ENCODE data around the gene QSER1.
"Not testable (repeated sequence)": the region's sequence is repeated elsewhere in the genome, so short reads cannot be mapped to it uniquely, and the experiment has no call there.

The QSER1 gene

GRCh38 chr11:32892355-32893092 lies at the start of gene QSER1:
QSER1 (plus strand) TSS chr11:32892811; CDS start chr11:32893126, 315 bp downstream.
- peak; percentile 30 to 78 for DNase-seq

GRCh38 chr11:32843544-32843943 lies 49.1 kb upstream of the QSER1 start:
- DNase-seq = no peak

GRCh38 chr11:32847511-32847910 lies 45.1 kb upstream of the QSER1 start:
- no peak for DNase-seq

- peak in 1 of 2 donors; percentile 44 for DNase-seq
Measured at GRCh38 chr11:32849761-32850160, 42.9 kb upstream of the QSER1 start.

GRCh38 chr11:32851251-32851650 lies 41.4 kb upstream of the QSER1 start:
- no peak for DNase-seq

GRCh38 chr11:32852207-32852606 lies 40.4 kb upstream of the QSER1 start:
- no peak for DNase-seq

GRCh38 chr11:32855601-32856000 lies 37.0 kb upstream of the QSER1 start:
- no peak for DNase-seq

- no peak for DNase-seq
Measured at GRCh38 chr11:32858731-32859130, 33.9 kb upstream of the QSER1 start.

- DNase-seq = no peak
Measured at GRCh38 chr11:32861850-32862577, 30.6 kb upstream of the QSER1 start.

GRCh38 chr11:32864555-32864954 lies 28.1 kb upstream of the QSER1 start:
- no peak for DNase-seq

GRCh38 chr11:32868752-32869151 lies 23.9 kb upstream of the QSER1 start:
- not testable (repeated sequence) for DNase-seq

GRCh38 chr11:32870676-32871075 lies 21.9 kb upstream of the QSER1 start:
- no peak for DNase-seq

- DNase-seq = no peak
Measured at GRCh38 chr11:32874132-32874531, 18.5 kb upstream of the QSER1 start.

GRCh38 chr11:32881286-32881685 lies 11.3 kb upstream of the QSER1 start:
- no peak for DNase-seq

GRCh38 chr11:32883421-32883820 lies 9.2 kb upstream of the QSER1 start:
- no peak for DNase-seq

GRCh38 chr11:32884023-32884422 lies 8.6 kb upstream of the QSER1 start:
- DNase-seq = no peak

GRCh38 chr11:32884770-32885384 lies 7.7 kb upstream of the QSER1 start:
- peak in 1 of 2 donors; percentile 27 for DNase-seq

- DNase-seq = no peak
Measured at GRCh38 chr11:32885556-32885955, 7.1 kb upstream of the QSER1 start.

- no peak for DNase-seq
Measured at GRCh38 chr11:32886180-32886579, 6.4 kb upstream of the QSER1 start.

GRCh38 chr11:32887707-32888383 lies 4.8 kb upstream of the QSER1 start:
- DNase-seq = not testable (repeated sequence)

GRCh38 chr11:32888384-32888710 lies 4.3 kb upstream of the QSER1 start:
- DNase-seq = not testable (repeated sequence)

GRCh38 chr11:32888805-32889204 lies 3.8 kb upstream of the QSER1 start:
- DNase-seq = no peak
